ENCODE measurements around the gene INCENP. TPM values are rescaled to one million over a fixed set of nuclear protein-coding genes. Genes with fewer than 3 reads are reported as not detected.

The INCENP gene
- total and polyA plus RNA-seq, 2 of the 13 experiments (the other 11 are each of a cell fraction or from before 2014, with no cell fraction given), result 14.1 to 37.3 TPM

DNA sequence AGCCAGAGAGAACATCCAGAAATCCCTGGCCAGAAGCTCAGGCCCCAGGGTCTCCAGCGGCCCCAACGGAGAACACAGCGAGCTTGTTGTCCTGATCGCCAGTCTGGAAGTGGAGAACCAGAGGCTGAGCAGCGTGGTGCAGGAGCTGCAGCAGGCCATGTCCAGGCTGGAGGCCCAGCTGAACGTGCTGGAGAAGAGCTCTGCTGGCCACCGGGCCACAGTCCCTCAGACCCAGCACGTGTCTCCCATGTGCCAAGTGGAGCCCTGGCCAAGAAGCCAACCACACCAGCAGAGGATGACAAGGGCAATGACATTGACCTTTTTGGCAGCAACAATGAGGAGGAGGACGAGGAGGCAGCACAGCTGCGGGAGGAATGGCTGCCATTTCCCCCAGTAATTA, 45.6 kb downstream of the INCENP start (continued):
- TF ChIP-seq, protein P1, sequence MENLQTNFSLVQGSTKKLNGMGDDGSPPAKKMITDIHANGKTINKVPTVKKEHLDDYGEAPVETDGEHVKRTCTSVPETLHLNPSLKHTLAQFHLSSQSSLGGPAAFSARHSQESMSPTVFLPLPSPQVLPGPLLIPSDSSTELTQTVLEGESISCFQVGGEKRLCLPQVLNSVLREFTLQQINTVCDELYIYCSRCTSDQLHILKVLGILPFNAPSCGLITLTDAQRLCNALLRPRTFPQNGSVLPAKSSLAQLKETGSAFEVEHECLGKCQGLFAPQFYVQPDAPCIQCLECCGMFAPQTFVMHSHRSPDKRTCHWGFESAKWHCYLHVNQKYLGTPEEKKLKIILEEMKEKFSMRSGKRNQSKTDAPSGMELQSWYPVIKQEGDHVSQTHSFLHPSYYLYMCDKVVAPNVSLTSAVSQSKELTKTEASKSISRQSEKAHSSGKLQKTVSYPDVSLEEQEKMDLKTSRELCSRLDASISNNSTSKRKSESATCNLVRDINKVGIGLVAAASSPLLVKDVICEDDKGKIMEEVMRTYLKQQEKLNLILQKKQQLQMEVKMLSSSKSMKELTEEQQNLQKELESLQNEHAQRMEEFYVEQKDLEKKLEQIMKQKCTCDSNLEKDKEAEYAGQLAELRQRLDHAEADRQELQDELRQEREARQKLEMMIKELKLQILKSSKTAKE (CRISPR knock-in tag; IDR thresholded peaks at IDR 0.05; ENCODE audit: borderline replicate concordance), result no peak
- peak; percentile 44; the same call in 1 of the 2 replicates for TF ChIP-seq SALL1 (CRISPR knock-in tag; IDR thresholded peaks at IDR 0.05)
- peak; percentile 29; the same call in 1 of the 2 replicates for TF ChIP-seq ZFY (CRISPR knock-in tag; IDR thresholded peaks at IDR 0.05)
- no peak for TF ChIP-seq ZNF335 (CRISPR knock-in tag; IDR thresholded peaks at IDR 0.05)
- TF ChIP-seq, protein P2, sequence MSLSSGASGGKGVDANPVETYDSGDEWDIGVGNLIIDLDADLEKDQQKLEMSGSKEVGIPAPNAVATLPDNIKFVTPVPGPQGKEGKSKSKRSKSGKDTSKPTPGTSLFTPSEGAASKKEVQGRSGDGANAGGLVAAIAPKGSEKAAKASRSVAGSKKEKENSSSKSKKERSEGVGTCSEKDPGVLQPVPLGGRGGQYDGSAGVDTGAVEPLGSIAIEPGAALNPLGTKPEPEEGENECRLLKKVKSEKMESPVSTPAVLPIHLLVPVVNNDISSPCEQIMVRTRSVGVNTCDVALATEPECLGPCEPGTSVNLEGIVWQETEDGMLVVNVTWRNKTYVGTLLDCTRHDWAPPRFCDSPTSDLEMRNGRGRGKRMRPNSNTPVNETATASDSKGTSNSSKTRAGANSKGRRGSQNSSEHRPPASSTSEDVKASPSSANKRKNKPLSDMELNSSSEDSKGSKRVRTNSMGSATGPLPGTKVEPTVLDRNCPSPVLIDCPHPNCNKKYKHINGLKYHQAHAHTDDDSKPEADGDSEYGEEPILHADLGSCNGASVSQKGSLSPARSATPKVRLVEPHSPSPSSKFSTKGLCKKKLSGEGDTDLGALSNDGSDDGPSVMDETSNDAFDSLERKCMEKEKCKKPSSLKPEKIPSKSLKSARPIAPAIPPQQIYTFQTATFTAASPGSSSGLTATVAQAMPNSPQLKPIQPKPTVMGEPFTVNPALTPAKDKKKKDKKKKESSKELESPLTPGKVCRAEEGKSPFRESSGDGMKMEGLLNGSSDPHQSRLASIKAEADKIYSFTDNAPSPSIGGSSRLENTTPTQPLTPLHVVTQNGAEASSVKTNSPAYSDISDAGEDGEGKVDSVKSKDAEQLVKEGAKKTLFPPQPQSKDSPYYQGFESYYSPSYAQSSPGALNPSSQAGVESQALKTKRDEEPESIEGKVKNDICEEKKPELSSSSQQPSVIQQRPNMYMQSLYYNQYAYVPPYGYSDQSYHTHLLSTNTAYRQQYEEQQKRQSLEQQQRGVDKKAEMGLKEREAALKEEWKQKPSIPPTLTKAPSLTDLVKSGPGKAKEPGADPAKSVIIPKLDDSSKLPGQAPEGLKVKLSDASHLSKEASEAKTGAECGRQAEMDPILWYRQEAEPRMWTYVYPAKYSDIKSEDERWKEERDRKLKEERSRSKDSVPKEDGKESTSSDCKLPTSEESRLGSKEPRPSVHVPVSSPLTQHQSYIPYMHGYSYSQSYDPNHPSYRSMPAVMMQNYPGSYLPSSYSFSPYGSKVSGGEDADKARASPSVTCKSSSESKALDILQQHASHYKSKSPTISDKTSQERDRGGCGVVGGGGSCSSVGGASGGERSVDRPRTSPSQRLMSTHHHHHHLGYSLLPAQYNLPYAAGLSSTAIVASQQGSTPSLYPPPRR (CRISPR knock-in tag; IDR thresholded peaks at IDR 0.05; ENCODE audit: borderline replicate concordance), result no peak
- TF ChIP-seq ZNF546 (CRISPR knock-in tag; conservative IDR thresholded peaks at IDR 0.05), result no peak
- no peak for TF ChIP-seq ZNF367 (CRISPR knock-in tag; IDR thresholded peaks at IDR 0.05; ENCODE audit: borderline replicate concordance)

Data from HepG2 (cell line).